Hypothalamus (tissue), 51 donors: ENCODE measurements around the gene DNAAF8.

Experiments
- DNase-seq, 51 donors: peaks; one replicate each; lab custom pipeline; 2025; lab: John Stamatoyannopoulos, UW

Gene DNAAF8

DNA sequence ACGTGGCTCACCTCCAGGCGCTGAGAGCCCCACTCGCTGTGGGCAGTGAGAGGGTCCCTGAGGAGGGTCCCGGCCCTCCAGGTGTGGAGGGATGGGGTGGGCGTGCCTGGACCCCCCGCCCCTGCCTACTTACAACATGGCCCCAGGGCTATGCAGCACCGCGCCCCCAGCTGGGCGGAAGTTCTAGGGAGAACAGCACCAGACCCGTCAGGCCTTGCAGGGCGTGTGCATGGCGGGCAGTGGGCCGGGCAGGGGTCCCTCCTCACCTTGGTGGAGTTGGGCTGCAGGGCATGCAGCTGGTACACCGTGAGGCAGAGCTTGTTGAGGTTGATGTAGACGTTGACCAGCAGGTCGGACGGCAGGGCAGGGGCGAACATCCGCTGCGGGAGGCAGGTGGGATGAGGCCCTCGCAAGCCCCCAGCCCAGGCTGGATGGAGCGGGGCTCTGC is 63.5 kb downstream of the DNAAF8 start:
- DNase-seq = no peak

DNA sequence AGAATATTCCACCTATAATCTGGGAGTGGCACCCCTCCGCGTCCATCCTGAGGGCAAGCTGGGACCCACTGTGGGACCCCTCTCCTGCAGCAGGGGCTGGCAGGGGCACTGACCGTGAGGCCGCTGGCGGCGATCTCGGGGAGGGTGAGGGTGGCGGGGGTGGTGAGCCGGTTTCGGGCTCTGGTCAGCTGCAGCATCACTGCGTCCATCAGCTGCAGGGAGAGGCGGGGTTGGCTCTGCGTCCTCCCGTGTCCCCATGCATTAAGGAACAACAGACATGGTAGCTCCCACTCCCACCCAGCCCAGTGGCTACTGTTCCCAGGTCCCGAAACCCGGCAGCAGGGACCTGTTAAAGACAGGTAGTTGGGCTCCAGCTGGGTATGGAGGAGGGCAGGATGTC is 64.1 kb downstream of the DNAAF8 start:
- no peak for DNase-seq
